HG03280 (cell line): ENCODE data around the gene P2RY8.
A peak's percentile ranks its signal among the peaks of the same experiment; 100 is the strongest.
"Not testable (repeated sequence)": the region's sequence is repeated elsewhere in the genome, so short reads cannot be mapped to it uniquely, and the experiment has no call there.

Experiments
- ATAC-seq: cut with Tn5 transposase; IDR thresholded peaks from one replicate; pipeline ENCODE4 v1.9.1; 2021; ENCODE audit warnings: mild to moderate bottlenecking, moderate library complexity; ENCODE audit not compliant: unreplicated experiment

The P2RY8 gene

DNA sequence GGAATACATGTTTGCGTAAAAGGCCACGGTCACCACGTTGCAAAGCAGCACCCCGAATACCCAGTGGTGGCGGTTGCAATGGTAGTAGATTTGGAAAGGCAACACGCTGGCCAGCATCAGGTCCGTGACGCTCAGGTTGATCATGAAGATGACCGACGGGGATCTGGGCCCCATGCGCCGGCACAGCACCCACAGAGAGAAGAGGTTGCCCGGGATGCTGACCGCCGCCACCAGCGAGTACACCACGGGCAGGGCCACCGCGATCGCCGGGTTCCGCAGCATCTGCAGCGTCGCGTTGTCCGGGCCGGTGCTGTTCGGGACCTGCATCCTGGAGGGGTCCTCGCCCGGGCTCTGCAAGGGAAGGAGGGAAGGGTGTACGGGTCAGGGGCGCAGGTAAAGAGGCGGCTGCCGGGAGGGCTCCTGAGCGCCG is 70.7 kb downstream of the P2RY8 start:
- no peak for ATAC-seq

DNA sequence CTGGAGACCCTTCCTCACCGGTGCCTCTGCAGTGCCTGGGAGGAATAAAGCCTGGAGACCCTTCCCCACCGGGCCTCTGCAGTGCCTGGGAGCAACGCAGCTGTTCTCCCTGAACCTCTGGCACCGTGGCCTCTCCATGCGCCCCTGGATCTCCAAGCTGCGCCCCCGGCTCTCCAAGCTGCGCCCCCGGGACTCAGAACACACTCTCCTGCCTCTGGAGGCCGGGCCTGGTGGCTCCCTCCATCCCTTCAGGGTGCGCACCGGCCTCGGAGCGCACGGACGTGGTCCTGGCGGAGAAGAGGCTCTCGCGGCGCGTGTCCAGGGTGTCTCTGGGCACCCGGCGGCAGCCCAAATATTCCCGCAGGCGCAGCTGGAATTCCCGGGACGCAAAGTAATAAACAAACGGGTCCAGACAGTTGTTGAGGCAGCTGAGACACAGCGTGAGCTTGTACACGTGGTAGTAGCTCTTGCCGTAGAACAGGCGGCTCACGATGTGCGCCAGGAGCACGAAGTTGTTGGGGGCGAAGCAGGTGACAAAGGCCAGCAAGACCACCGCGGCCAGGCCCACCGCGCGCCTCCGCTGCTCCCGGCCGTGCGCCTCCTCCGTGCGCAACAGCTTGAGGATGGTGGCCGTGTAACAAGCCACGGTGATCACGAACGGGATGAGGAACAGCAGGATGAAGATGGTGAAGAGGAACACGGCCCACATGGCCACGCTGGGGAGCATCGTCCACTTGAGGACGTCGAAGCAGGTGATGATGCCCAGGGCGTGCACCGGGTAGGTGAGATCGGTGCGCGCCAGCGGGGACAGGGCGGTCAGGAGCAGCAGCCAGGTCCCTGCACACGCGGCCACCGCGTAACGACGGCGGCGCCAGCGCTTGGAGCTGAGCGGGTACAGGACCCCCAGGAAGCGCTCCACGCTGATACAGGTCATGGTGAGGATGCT is 71.4 kb downstream of the P2RY8 start:
- no peak for ATAC-seq

DNA sequence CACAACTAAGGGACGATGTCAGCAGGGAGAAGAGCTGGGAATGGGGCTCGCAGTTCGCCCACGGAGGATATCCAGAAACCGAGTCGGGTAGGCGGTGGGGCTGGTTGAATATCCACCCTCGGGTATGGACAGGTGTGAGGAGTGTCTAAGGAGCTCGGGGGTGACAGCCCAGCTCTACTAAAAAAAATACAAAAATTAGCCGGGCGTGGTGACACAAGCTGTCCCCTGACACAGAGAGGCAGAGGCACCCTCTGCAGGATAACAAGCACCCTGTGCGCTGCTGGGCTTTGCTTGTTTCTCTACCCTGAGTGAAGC is 72.1 kb downstream of the P2RY8 start:
- no peak for ATAC-seq

DNA sequence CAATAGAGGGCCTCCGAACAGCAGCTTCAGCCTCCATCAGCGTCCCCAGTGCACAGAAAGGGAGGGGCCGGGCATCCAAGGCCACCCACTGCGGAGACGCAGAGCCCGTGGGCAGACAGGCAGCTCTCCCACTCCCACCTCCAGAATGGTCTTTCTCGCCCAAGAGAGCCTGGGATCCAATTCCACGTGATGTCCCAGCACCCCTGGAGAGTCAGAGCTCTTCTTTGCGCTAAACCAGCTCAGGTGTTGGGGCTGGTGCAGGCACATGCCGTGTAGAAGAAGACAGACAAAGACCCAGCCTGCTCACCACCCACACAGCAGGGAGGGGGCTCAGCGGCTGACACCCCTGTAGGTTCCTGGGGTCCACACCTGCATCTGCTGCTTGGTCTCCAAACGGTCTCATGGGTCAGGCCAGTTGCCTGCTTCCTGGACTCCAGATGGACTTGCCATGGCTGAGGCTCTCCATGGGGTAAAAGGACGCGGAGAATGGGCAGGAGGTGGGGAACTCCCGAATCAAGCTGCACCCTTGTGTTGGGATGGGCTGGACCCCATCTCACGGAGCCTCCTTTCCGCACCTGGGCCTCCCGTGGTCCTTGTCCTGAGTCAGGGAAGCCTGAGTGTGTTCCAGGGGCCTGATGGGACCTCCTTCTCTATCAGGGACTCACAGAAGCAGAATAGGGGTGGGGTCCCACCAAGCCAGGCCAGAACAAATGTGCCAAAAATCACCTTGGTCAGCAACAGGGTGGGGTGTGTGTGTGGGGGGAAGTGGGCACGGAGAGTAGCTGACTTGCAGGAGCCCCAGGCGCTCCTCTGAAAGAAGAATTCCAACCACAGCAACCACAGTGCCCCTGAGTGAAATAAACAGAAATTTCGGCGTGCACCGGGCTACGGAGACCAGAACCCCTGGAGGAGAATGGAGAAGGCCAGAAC is 72.7 kb downstream of the P2RY8 start:
- no peak for ATAC-seq

DNA sequence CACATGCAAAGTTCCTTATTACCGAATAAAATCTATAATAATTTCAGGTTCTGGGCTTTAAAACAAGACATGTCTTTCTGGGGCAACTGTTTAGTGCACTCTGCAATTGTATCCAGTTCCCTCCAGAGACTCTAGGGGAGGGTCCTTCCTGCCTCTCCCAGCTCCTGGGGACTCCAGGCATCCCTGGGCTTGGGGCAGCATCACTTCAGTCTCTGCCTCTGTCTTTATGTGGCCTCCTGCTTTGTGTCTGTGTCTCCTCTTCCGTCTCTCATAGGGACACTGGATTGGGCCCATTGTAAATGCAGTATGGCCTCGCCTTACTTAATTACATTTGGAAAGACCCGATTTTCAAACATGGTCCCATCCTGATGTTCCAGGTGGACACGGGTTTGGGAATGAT is 73.4 kb downstream of the P2RY8 start:
- no peak for ATAC-seq

GRCh38 chrX:1462596-1463251 is 74.3 kb downstream of the P2RY8 start:
- no peak for ATAC-seq

- no peak for ATAC-seq
These were observed 74.9 kb downstream of the P2RY8 start for GRCh38 chrX:1462110-1462509.

DNA sequence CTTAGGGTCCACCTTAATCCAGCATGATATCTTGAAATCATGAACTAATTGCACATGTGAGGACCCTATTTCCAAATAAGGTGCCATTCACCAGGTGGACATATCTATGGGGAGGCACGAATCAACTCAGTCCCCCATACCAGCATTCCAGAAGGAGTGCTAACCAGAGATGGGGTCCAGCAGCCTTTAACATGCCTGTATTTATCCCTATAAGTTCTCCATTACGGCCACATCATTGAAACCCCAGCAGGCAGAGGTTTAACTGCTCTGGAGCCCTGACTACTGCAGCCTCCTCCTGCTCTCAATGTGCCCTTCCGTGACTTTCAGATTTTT is 81.1 kb downstream of the P2RY8 start:
- ATAC-seq: no peak

GRCh38 chrX:1453951-1454785 is 82.8 kb downstream of the P2RY8 start:
- ATAC-seq: peak; percentile 35

GRCh38 chrX:1453395-1453783 is 83.6 kb downstream of the P2RY8 start:
- ATAC-seq: peak; percentile 9

GRCh38 chrX:1452516-1453394 is 84.2 kb downstream of the P2RY8 start, which contains the start of gene ASMTL:
TSS of gene ASMTL (minus strand) at chrX:1452909. CDS start at chrX:1452840, 69 bp downstream.
- ATAC-seq: peak; percentile 74

DNA sequence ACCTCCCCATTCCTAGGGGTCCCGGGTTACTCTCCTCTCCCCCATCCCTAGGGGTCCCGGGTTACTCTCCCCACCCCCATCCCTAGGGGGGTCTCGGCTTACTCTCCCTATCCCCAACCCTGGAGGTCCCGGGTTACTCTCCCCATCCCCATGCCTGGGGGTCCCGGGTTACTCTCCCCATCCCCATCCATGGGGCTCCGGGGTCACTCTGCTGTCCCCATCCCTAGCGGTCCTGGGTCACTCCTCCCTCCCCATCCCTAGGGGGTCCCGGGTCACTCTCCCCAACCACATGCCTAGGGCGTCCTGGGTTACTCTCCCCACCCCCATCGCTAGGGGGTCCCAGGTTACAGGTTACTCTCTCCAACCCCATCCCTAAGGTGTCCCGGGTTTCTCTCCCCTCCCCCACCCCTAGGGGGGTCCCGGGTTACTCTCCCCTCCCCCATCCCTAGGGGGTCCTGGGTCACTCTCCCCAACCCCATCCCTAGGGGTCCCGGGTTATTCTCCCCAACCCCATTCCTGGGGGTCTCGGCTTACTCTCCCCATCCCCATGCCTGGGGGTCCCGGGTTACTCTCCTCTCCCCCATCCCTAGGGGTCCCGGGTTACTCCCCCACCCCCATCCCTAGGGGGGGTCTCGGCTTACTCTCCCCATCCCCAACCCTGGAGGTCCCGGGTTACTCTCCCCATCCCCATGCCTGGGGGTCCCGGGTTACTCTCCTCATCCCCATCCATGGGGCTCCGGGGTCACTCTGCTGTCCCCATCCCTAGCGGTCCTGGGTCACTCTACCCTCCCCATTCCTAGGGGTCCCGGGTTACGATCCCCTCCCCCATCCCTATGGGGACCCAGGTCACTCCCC is 85.1 kb downstream of the P2RY8 start:
- no peak for ATAC-seq

- no peak for ATAC-seq
These were observed 85.7 kb downstream of the P2RY8 start for GRCh38 chrX:1451251-1451660.

- ATAC-seq: no peak
These were observed 86.4 kb downstream of the P2RY8 start for GRCh38 chrX:1450361-1451161.

DNA sequence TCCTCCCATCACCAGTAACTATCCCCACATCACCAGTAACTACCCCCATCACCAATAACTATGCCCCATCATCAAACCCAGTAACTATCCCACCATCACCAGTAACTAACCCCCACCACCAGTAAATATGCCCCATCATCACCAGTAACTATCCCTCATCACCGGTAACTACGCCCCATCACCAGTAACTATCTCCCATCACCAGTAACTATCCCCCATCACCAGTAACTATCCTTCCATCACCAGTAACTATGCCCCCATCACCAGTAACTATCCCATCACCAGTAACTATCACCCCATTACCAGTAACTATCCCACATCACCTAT is 87.2 kb downstream of the P2RY8 start:
- ATAC-seq: no peak

- ATAC-seq: no peak
These were observed 87.8 kb downstream of the P2RY8 start for GRCh38 chrX:1449036-1449822.

DNA sequence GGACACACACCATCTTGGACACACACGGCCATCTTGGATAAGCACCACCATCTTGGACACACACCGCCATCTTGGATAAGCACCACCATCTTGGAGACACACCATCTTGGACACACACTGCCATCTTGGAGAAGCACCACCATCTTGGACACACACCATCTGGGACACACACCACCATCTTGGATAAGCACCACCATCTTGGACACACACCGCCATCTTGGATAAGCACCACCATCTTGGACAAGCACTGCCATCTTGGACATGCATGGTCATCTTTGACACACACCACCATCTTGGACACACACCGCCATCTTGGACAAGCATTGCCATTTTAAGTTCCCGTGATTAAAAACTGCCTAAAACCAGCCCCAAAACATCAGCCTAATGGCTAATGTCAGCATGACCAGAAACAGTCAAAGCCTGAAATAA is 88.4 kb downstream of the P2RY8 start:
- not testable (repeated sequence) for ATAC-seq
